ENCODE measurements around the gene TPRA1.

GRCh38 chr3:127610105-127610504 lies 19.6 kb upstream of the TPRA1 start:
- TF ChIP-seq REST (IDR thresholded peaks at IDR 0.05; ENCODE audit: low read depth) (no peak), EZH2 (IDR thresholded peaks at IDR 0.05) (no peak), CTCF (IDR thresholded peaks at IDR 0.05 in 2 of 3, conservative IDR thresholded peaks at IDR 0.05 in 1 of 3; ENCODE audit: borderline replicate concordance in 1 of 3, insufficient read depth in 1 of 3, low read depth in 2 of 3, low read length in 2 of 3) (no peak), CEBPB (IDR thresholded peaks at IDR 0.05; ENCODE audit: low read depth) (no peak), FOSL1 (IDR thresholded peaks at IDR 0.05; ENCODE audit: low read depth) (no peak), YY1 (IDR thresholded peaks at IDR 0.05; ENCODE audit: extremely low read depth, insufficient replicate concordance, low read depth, low read length) (no peak), POLR2A (IDR thresholded peaks at IDR 0.05; ENCODE audit: borderline replicate concordance, extremely low read depth, insufficient read depth, insufficient read length) (no peak)
